GM12892 (cell line): Measurements from ENCODE around the gene PIK3R6.

Experiments
- POLR2A ChIP-seq: IDR thresholded peaks from 2 replicates; pipeline ENCODE4 v1.6.1; 2011; ENCODE audit warnings: low read depth, low read length, control low read depth
- POLR2AphosphoS5 ChIP-seq: IDR thresholded peaks from 2 replicates; pipeline ENCODE4 v1.6.1; 2011; ENCODE audit warnings: low read depth, low read length, control low read depth
- TAF1 ChIP-seq: IDR thresholded peaks from 2 replicates; pipeline ENCODE4 v1.6.1; 2011; ENCODE audit warnings: low read depth, mild to moderate bottlenecking, control low read depth, low read length, borderline replicate concordance

GRCh38 chr17:8789743-8790142, 77.7 kb downstream of the PIK3R6 start:
- TF ChIP-seq POLR2AphosphoS5, result no peak
- TF ChIP-seq TAF1, result no peak
- no peak for TF ChIP-seq POLR2A
